Skin of body (tissue), 2 donors: Measurements from ENCODE around the gene SAMD11. TPM values are rescaled to one million over a fixed set of nuclear protein-coding genes. Genes with fewer than 3 reads are reported as not detected.

Source experiments
- DNase-seq: peaks from one replicate; lab custom pipeline; 2025; lab: John Stamatoyannopoulos, UW
- total RNA-seq: library from RNA; depleted of rRNA; stranded (reverse); fragments of >200 nt; gene quantifications from one replicate; pipeline ENCODE4 v1.2.3, GENCODE V29; 2014

SAMD11 gene
- total RNA-seq, 1 donor from 2014 or later, result 4.9 TPM

DNA sequence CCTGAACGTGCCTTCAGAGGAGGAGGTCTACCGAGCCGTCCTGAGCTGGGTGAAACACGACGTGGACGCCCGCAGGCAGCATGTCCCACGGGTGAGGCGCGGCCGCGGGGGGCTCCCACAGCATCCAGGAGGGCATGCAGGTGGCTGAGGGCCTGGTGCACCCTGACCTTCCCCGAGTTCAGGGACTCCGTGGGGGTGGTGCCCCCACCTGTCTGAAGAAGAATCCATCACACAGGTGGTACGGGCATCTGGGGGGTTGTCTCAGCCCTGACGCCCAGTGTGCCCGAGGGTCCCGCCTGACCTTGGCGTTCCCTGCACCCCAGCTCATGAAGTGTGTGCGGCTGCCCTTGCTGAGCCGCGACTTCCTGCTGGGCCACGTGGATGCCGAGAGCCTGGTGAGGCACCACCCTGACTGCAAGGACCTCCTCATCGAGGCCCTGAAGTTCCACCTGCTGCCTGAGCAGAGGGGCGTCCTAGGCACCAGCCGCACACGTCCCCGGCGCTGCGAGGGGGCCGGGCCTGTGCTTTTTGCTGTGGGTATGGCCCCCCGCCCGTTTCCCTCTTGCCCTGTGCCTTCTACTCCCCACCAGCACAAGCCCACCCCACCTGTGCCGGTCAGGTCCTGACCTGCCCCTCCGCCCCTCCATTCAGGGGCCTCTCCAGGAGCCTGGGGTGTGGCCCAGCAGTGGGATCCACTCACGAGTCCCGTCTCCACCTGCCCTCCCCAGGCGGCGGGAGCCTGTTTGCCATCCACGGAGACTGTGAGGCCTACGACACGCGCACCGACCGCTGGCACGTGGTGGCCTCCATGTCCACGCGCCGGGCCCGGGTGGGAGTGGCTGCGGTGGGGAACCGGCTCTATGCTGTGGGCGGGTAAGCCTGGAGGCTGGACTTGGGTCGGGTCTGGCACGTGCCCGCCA lies 38.9 kb downstream of the SAMD11 start:
- no peak for DNase-seq

- DNase-seq, result no peak
These were observed 39.6 kb downstream of the SAMD11 start for GRCh38 chr1:963301-963651.

DNA sequence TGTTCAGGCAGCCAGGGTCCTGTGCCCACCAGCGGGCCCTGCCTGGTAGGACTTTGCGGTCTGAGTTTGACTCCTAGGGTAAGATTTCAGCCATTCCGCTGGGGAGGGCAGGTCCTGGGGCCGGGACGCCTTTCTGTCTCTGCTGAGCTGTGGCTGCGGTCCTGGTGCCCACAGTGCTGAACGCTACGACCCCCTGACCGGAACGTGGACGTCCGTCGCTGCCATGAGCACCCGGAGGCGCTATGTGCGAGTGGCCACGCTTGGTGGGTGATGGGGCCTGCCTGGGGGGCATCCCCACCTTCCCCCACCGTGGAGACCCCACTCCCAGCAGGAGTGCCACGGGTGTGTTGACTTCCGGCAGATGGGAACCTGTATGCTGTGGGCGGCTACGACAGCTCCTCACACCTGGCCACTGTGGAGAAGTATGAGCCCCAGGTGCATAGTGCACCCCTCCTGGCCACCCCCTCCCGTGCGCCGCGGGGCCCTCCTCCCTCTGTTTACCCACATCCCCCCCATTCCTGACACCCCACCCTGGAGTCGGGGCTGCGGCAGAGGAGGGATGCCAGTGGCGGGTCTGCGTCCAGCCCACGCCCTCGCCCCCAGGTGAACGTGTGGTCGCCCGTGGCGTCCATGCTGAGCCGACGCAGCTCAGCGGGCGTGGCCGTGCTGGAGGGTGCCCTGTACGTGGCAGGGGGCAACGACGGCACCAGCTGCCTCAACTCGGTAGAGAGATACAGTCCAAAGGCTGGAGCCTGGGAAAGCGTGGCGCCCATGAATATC lies 40.2 kb downstream of the SAMD11 start:
- no peak for DNase-seq

GRCh38 chr1:964691-965525 lies 41.2 kb downstream of the SAMD11 start:
- no peak for DNase-seq

- DNase-seq, result no peak
These were observed 41.9 kb downstream of the SAMD11 start for GRCh38 chr1:965526-966134.

DNA sequence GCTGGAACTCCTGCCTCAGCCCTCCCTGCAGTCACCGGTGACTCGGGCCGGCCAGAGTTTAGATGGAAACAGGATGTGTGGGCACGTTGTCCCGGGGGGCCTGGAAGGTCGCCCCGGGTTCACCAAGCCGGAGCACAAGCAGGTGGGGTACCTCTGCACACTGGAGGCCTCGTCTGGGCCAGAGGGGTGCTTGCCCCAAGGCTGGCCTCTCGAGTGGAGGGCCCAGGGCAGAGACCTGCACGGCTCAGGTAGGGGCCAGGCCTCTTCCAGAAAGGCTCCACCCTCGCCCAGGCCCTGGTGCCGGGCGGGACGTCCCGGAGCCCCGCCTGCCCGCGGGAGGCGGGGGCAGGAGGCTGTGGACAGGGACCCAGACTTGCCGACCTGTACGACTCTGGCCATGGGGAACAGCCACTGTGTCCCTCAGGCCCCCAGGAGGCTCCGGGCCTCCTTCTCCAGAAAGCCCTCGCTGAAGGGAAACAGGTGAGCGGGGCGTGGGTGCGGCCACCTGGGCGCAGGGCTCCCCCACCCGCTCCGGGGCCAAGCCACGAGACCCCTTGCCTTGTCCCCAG lies 42.5 kb downstream of the SAMD11 start, which contains the start of gene PLEKHN1:
Gene PLEKHN1 (plus strand): TSS at position 348 of the 569 bp plus-strand sequence. CDS start 50 bp downstream, at position 398.
- DNase-seq, result no peak

DNA sequence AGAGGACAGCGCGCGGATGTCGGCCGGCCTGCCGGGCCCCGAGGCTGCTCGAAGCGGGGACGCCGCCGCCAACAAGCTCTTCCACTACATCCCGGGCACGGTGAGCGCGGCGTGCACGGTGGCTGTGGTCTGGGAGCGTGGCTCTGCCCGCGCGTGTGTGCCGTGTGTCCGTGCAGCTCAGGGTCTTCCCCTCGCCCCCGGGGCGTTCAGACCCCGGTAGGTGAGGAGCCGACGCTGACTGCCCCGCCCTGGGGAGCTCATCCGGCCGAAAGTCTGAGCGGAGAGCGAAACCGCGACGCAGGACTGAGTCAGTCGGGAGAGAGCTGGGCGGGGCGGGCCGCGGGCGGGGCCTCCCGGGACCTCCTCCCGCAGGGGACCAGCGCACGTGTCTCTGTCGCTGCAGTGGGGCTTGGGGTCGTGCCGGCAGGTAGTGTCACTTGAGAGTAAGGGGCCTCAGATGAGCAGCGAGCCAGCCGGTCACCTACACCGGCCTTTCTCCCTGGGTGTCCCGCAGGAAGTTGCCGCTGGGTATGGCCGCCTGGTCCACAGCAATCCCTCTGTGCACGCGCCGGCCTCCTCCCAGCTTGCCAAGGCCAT lies 43.1 kb downstream of the SAMD11 start:
- no peak for DNase-seq

DNA sequence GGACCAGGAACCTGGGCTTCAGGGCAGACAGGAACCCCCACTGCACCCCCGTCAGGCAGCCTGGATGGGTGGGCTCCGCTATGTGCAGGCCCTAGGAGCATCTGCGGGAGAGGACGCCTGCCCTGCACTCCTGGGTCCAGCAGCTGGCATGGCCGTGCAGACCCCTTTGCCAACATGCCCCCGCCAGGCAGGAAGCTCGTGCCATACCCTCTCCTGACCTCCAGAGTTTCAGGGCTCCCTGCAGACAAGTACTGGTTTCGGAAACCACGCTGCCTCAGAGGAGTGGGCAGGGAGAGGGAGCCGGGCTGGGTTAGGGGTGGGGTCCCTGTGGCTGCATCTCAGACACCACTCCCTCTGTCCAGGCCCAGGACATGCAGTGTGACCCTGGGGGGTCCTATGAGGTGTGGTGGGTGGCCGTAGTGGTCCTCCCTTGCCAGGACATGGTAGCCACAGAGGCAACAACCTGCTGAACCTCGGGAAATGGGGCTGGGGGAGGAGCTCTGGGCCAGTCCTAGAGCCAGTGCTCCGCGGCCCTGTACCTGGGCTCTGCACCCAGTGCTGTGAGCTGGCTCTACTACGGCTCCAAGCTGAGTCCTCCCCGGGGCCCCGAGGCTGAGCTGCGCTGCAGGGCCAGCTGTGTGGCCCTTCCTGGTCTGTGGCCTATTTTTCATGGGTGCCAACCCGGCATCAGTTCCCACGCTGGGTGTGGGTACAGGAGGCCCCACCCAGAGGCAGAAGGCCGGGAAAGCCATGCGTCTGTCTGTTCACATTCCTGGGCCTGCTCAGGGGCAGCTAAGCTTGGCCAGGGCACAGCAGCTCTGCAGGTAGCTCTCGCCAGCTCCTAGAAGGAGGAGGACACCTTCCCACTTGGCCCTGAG lies 44.0 kb downstream of the SAMD11 start:
- no peak for DNase-seq

- DNase-seq, result no peak
These were observed 45.6 kb downstream of the SAMD11 start for GRCh38 chr1:969260-969855.

GRCh38 chr1:970242-970972 lies 46.7 kb downstream of the SAMD11 start:
- DNase-seq, result no peak

- no peak for DNase-seq
These were observed 47.4 kb downstream of the SAMD11 start for GRCh38 chr1:970973-971730.

DNA sequence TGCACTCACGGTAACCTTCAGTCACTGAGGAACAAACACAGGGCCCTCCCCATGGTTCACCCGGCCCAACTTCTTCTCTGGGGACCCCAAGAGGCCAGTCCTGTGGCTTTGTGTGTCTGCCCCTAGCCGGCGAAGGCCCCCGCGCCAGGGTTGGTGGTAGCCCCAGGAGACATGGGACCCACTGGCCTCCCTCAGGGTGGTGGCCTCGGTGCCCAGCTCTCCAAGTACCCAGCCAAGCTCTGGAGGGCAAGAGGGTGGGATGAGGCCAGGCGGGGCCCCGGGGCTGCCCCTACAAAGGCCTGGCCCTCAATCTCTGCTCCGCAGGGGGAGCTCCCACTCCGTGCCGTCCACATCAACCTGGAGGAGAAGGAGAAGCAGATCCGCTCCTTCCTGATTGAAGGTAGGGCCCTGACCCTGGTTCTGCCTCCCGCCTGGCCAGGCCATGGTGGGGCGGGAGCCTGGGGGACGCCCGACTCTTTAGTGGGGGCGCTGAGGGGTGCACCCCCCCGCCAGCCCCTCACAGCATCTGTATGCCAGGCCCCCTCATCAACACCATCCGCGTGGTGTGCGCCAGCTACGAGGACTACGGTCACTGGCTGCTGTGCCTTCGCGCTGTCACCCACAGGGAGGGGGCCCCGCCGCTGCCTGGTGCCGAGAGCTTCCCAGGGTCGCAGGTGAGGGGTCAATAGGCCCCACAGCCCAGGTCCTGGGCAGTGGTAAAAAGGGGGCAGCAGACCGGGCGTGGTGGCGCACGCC lies 48.2 kb downstream of the SAMD11 start:
- no peak for DNase-seq

DNA sequence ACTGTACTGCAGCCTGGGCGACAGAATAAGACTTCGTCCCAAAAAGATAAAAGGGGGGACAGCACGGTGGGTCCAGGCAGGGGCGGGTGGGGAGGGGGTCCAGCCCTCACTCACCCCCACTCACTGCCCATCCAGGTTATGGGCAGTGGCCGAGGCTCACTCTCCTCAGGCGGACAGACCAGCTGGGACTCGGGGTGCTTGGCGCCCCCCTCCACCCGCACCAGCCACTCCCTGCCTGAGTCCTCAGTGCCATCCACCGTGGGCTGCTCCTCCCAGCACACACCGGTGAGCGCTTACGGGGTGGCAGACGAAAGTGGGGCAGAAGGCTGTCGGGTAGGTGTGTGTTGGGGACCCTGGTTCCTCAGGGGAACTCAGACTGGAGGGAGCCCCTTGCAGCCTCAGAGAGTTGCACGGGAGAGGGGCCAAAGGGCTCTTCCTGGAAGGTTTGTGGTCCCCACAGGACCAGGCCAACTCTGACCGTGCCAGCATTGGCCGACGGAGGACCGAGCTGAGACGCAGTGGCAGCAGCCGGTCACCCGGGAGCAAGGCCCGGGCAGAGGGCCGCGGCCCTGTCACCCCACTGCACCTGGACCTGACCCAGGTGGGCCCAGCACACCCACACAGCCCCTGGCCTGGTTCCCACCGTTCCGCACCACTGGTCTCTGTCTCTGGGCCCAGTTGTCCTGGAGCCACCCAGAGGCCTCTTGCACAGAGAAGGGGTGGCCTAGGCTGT lies 49.2 kb downstream of the SAMD11 start:
- DNase-seq, result no peak

GRCh38 chr1:973459-974292 lies 50.0 kb downstream of the SAMD11 start:
- no peak for DNase-seq

GRCh38 chr1:974293-974640 lies 50.5 kb downstream of the SAMD11 start:
- DNase-seq, result no peak
